ENCODE data around the gene ADARB1. TPM values are rescaled to one million over a fixed set of nuclear protein-coding genes. Genes with fewer than 3 reads are reported as not detected.

The ADARB1 gene
- polyA plus RNA-seq, 1 of the 3 experiments (the other 2 are of a cell fraction): 7.8 TPM

DNA sequence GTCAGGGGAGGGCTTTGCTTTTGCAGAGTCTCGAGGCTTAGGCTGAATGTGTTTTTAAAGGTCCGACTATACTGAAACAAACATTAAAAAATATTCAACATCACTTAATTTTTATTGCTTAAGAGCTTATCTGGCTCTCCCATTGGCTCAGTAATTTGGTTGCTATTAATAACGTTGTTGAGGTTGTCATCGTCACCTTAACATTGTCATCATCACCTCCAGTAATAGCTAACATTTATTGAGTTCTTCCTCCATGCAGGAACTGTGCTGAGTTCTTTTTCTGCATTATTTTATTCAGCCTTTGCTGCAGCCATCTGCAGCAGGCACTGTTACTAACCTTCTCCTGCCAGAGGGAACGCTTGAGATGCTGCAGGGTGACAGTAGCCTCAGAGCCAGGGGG lies 40.1 kb downstream of the ADARB1 start:
- H3K9me2 ChIP-seq: no peaks in the 10 kb centered on the region
- POLR2A ChIA-PET: no interaction called here
- H3K9me3 ChIP-seq: no peaks in the 10 kb centered on the region
- H3K4me2 ChIP-seq: no peak overlapping the region
- DNase-seq: no peak
- H3K9ac ChIP-seq: no peak overlapping the region
- H2AFZ ChIP-seq (ENCODE audit: low read depth): no peak overlapping the region
- CTCF ChIA-PET: interaction anchor here (0.9 to 3.4 kb wide), 8 partner anchors 9 to 165 kb away, joined by 3 to 24 read pairs (median 6); no protein-coding TSS in a partner anchor
- WGBS (ENCODE audit: low lambda C conversion rate): 67% methylated on average over 5 of the region's 5 CpGs
- no peak overlapping the region for H3K4me3 ChIP-seq (ENCODE audit: low read depth in 2 of 2, low read length in 1 of 2)
- peaks cover 13% of the 10 kb centered on the region for H3K79me2 ChIP-seq (ENCODE audit: insufficient read depth)
- TF ChIP-seq FOXJ3 (CRISPR knock-in tag; IDR thresholded peaks at IDR 0.05) (no peak), JUND (IDR thresholded peaks at IDR 0.05) (no peak)
- TF ChIP-seq, protein P1, sequence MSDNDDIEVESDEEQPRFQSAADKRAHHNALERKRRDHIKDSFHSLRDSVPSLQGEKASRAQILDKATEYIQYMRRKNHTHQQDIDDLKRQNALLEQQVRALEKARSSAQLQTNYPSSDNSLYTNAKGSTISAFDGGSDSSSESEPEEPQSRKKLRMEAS (IDR thresholded peaks at IDR 0.05; ENCODE audit: low read depth): no peak
- peaks cover 0 to 9% of the 10 kb centered on the region in 2 experiments for H3K36me3 ChIP-seq (replicated peaks in 1 of 2; ENCODE audit: control insufficient read depth in 1 of 2, insufficient read depth in 2 of 2, low read length in 1 of 2)
- no peak overlapping the region for H3K27ac ChIP-seq (ENCODE audit: low read depth in 2 of 2, low read length in 1 of 2)
- H3F3A ChIP-seq (replicated peaks; ENCODE audit: insufficient read depth): no peaks in the 10 kb centered on the region
- H4K20me1 ChIP-seq (ENCODE audit: insufficient read depth): no peaks in the 10 kb centered on the region
- no peaks in the 10 kb centered on the region for H3K27me3 ChIP-seq (ENCODE audit: insufficient read depth)
- H3K4me1 ChIP-seq (ENCODE audit: control insufficient read depth in 1 of 2, insufficient read depth in 2 of 2, low read depth in 1 of 2, low read length in 1 of 2): peaks cover 0 to 15% of the 10 kb centered on the region in 2 experiments; a peak in 1 of 4 replicates

GRCh38 chr21:45115141-45115540 lies 40.8 kb downstream of the ADARB1 start:
- no peak for DNase-seq
- Histone ChIP-seq H3K36me3 (replicated peaks in 1 of 2; ENCODE audit: control insufficient read depth in 1 of 2, insufficient read depth in 2 of 2, low read length in 1 of 2) (peaks cover 0 to 9% of the 10 kb centered on the region in 2 experiments), H3K4me3 (ENCODE audit: low read depth in 2 of 2, low read length in 1 of 2) (no peak overlapping the region), H3K9me2 (no peaks in the 10 kb centered on the region), H3K4me1 (ENCODE audit: control insufficient read depth in 1 of 2, insufficient read depth in 2 of 2, low read depth in 1 of 2, low read length in 1 of 2) (peaks cover 0 to 15% of the 10 kb centered on the region in 2 experiments; a peak in 1 of 4 replicates), H3K9ac (no peak overlapping the region), H3F3A (replicated peaks; ENCODE audit: insufficient read depth) (no peaks in the 10 kb centered on the region), H2AFZ (ENCODE audit: low read depth) (no peak overlapping the region), H3K4me2 (no peak overlapping the region), H3K27ac (ENCODE audit: low read depth in 2 of 2, low read length in 1 of 2) (no peak overlapping the region), H4K20me1 (ENCODE audit: insufficient read depth) (no peaks in the 10 kb centered on the region), H3K9me3 (no peaks in the 10 kb centered on the region), H3K79me2 (ENCODE audit: insufficient read depth) (peaks cover 13% of the 10 kb centered on the region), H3K27me3 (ENCODE audit: insufficient read depth) (no peaks in the 10 kb centered on the region)
- TF ChIP-seq RFX5 (IDR thresholded peaks at IDR 0.05; ENCODE audit: low read length) (no peak), IRF3 (IDR thresholded peaks at IDR 0.05; ENCODE audit: low read depth, low read length) (no peak), USF1 (IDR thresholded peaks at IDR 0.05; ENCODE audit: borderline replicate concordance, low read depth) (no peak), CHD2 (IDR thresholded peaks at IDR 0.05; ENCODE audit: low read length, partially characterized antibody) (no peak)
- CTCF ChIA-PET: interaction anchor here (1.0 to 3.4 kb wide), 8 partner anchors 10 to 166 kb away, joined by 3 to 24 read pairs (median 6); no protein-coding TSS in a partner anchor
- 84% methylated on average over 4 of the region's 5 CpGs for WGBS (ENCODE audit: low lambda C conversion rate)
- POLR2A ChIA-PET: no interaction called here

DNA sequence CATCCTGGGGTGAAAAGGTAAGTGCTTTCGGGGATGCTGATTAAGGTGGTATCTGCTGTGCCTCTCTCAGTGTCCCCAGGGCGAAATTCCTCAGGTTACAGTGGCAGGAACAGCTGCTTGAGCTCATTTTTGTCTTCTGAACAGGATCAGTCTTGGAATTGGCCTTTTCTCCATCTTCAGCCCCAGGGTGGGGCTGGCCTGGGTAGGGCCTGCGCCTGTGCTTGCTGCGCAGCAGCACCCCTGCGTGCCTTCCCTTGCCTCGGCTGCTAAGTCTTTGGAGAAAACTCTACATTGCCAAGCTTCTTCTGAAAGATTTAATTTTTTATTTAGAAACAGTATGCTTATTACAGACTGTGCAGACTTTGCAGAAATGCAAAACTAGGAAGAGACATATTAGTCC lies 41.7 kb downstream of the ADARB1 start:
- H3K4me2 ChIP-seq: no peak overlapping the region
- WGBS (ENCODE audit: low lambda C conversion rate): 97% methylated on average over 5 of the region's 6 CpGs
- H3K27me3 ChIP-seq (ENCODE audit: insufficient read depth): no peaks in the 10 kb centered on the region
- no peaks in the 10 kb centered on the region for H3K9me2 ChIP-seq
- CTCF ChIA-PET: interaction anchor here (1.2 to 3.4 kb wide), 4 partner anchors 12 to 167 kb away, joined by 3 to 24 read pairs (median 14); no protein-coding TSS in a partner anchor
- POLR2A ChIA-PET: no interaction called here
- no peaks in the 10 kb centered on the region for H3K9me3 ChIP-seq
- no peak overlapping the region for H3K27ac ChIP-seq (ENCODE audit: low read depth in 2 of 2, low read length in 1 of 2)
- H3K9ac ChIP-seq: no peak overlapping the region
- peaks cover 0 to 15% of the 10 kb centered on the region in 2 experiments; a peak in 1 of 4 replicates for H3K4me1 ChIP-seq (ENCODE audit: control insufficient read depth in 1 of 2, insufficient read depth in 2 of 2, low read depth in 1 of 2, low read length in 1 of 2)
- H3K79me2 ChIP-seq (ENCODE audit: insufficient read depth): peaks cover 9% of the 10 kb centered on the region
- peaks cover 0 to 11% of the 10 kb centered on the region in 2 experiments for H3K36me3 ChIP-seq (replicated peaks in 1 of 2; ENCODE audit: control insufficient read depth in 1 of 2, insufficient read depth in 2 of 2, low read length in 1 of 2)
- DNase-seq: no peak
- no peaks in the 10 kb centered on the region for H3F3A ChIP-seq (replicated peaks; ENCODE audit: insufficient read depth)
- H3K4me3 ChIP-seq (ENCODE audit: low read depth in 2 of 2, low read length in 1 of 2): no peak overlapping the region
- no peaks in the 10 kb centered on the region for H4K20me1 ChIP-seq (ENCODE audit: insufficient read depth)
- no peak overlapping the region for H2AFZ ChIP-seq (ENCODE audit: low read depth)
- TF ChIP-seq JUND (IDR thresholded peaks at IDR 0.05) (no peak), CHD2 (IDR thresholded peaks at IDR 0.05; ENCODE audit: low read length, partially characterized antibody) (no peak), USF2 (IDR thresholded peaks at IDR 0.05; ENCODE audit: borderline replicate concordance, low read depth, low read length) (no peak), SIN3A (IDR thresholded peaks at IDR 0.05; ENCODE audit: borderline replicate concordance, low read depth, low read length) (no peak), TCF12 (IDR thresholded peaks at IDR 0.05) (no peak), FOSL2 (IDR thresholded peaks at IDR 0.05; ENCODE audit: borderline replicate concordance, low read depth) (no peak), RFX5 (IDR thresholded peaks at IDR 0.05; ENCODE audit: low read length) (no peak), NFIC (IDR thresholded peaks at IDR 0.05; ENCODE audit: borderline replicate concordance) (no peak)
- TF ChIP-seq, protein P2, sequence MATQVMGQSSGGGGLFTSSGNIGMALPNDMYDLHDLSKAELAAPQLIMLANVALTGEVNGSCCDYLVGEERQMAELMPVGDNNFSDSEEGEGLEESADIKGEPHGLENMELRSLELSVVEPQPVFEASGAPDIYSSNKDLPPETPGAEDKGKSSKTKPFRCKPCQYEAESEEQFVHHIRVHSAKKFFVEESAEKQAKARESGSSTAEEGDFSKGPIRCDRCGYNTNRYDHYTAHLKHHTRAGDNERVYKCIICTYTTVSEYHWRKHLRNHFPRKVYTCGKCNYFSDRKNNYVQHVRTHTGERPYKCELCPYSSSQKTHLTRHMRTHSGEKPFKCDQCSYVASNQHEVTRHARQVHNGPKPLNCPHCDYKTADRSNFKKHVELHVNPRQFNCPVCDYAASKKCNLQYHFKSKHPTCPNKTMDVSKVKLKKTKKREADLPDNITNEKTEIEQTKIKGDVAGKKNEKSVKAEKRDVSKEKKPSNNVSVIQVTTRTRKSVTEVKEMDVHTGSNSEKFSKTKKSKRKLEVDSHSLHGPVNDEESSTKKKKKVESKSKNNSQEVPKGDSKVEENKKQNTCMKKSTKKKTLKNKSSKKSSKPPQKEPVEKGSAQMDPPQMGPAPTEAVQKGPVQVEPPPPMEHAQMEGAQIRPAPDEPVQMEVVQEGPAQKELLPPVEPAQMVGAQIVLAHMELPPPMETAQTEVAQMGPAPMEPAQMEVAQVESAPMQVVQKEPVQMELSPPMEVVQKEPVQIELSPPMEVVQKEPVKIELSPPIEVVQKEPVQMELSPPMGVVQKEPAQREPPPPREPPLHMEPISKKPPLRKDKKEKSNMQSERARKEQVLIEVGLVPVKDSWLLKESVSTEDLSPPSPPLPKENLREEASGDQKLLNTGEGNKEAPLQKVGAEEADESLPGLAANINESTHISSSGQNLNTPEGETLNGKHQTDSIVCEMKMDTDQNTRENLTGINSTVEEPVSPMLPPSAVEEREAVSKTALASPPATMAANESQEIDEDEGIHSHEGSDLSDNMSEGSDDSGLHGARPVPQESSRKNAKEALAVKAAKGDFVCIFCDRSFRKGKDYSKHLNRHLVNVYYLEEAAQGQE (IDR thresholded peaks at IDR 0.05; ENCODE audit: low read depth, low read length): no peak
